HG03135 (cell line): ENCODE measurements around the gene CETP.

Source experiments
- ATAC-seq: cut with Tn5 transposase; IDR thresholded peaks from one replicate; pipeline ENCODE4 v1.9.1; 2021; ENCODE audit warnings: mild to moderate bottlenecking, moderate library complexity; ENCODE audit not compliant: unreplicated experiment

Gene CETP

GRCh38 chr16:57016301-57016700, 54.6 kb downstream of the CETP start:
- no peak for ATAC-seq

- ATAC-seq, result no peak
Observed at GRCh38 chr16:57016831-57017230, 55.1 kb downstream of the CETP start.

- ATAC-seq, result no peak
Observed at GRCh38 chr16:57017251-57017650, 55.5 kb downstream of the CETP start.

DNA sequence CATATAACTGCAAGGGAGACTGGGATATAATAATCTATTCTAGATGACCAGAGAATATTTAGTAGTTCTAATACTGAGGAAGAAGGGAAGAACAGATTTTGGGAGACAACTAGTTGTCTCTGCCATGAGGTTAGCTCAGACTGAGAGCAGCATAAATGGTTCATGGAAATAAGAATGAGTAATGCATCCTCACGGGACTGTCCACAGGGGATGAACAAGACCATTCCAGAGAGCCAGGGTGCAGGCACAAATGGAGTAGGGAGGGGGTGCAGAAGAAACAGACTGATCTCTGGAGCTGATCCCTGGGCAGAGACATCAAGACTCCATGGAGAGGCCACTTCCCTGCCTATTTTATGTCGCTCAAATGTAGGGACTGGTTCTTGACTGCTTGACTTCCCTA, 58.0 kb downstream of the CETP start:
- ATAC-seq, result no peak

GRCh38 chr16:57020651-57021050, 58.9 kb downstream of the CETP start:
- ATAC-seq, result no peak

- no peak for ATAC-seq
Observed at GRCh38 chr16:57021757-57022156, 60.0 kb downstream of the CETP start.

GRCh38 chr16:57022445-57022844, 60.7 kb downstream of the CETP start:
- ATAC-seq, result no peak

DNA sequence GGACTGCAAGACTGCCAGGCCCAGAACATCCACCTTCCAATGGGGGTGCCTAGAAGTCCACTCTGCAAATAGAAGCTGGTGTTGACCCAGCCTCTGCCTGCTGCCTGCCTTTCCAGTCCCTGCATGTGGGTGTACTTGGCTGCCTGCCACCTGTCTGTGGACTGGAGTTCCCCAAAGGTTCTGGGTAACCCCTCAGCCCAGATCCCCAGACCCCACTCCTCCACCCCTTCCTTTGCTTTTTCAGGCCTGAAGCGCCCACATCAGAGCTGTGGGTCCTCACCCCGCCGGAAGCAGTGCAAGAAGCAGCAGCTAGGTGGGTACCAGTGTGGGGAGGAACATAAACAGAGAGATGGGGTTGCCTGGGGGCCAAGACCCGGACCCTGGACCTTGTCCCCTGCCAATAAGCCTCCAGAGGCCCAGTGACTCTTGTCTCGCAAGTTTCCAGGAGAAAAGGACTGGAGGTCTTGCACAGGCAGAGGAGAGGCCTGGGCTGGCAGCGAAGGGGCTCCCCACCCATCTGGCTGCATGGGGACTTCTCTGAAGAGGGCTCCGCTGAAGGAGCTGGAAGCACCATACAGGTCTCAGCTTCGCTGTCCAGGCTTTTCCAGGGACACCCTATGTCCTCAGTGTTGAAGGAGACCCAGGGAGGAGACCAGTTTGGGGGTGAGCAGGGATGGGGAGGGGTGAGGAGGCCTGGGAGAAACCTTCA, 61.9 kb downstream of the CETP start:
- no peak for ATAC-seq

DNA sequence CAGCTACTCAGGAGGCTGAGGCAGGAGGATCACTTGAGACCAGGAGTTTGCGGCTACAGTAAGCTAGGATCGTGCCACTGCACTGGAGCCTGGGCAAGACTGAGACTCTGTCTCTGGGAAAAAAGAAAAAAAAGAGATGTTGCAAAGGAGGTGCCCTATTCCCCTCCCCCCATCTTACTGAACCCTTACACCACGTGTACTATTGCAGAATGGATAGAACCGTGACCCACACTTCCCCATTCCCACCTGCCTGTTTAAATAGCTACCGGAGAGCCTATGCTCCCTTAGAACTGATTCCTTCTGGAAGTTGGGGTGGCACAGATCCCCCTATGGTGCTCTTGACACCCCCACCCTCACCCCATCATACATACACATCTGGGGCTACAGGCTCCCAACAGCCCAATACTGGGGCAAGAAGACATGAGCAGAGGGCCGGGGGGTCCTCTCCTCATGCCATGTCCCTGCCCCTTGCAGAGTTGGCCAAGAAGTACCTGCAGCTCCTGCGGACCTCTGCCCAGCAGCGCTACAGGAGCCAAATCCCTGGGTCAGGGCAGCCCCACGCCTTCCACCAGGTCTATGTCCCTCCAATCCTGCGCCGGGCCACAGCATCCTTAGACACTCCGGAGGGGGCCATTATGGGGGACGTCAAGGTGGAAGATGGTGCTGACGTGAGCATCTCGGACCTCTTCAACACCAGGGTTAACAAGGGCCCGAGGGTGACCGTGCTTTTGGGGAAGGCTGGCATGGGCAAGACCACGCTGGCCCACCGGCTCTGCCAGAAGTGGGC, 63.3 kb downstream of the CETP start:
- no peak for ATAC-seq

DNA sequence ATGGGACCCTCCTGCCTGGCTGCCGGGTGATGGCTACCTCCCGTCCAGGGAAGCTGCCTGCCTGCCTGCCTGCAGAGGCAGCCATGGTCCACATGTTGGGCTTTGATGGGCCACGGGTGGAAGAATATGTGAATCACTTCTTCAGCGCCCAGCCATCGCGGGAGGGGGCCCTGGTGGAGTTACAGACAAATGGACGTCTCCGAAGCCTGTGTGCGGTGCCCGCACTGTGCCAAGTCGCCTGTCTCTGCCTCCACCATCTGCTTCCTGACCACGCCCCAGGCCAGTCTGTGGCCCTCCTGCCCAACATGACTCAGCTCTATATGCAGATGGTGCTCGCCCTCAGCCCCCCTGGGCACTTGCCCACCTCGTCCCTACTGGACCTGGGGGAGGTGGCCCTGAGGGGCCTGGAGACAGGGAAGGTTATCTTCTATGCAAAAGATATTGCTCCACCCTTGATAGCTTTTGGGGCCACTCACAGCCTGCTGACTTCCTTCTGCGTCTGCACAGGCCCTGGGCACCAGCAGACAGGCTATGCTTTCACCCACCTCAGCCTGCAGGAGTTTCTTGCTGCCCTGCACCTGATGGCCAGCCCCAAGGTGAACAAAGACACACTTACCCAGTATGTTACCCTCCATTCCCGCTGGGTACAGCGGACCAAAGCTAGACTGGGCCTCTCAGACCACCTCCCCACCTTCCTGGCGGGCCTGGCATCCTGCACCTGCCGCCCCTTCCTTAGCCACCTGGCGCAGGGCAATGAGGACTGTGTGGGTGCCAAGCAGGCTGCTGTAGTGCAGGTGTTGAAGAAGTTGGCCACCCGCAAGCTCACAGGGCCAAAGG, 64.4 kb downstream of the CETP start:
- ATAC-seq, result no peak

- ATAC-seq, result no peak
Observed at GRCh38 chr16:57026778-57027062, 65.0 kb downstream of the CETP start.

GRCh38 chr16:57027067-57027466, 65.3 kb downstream of the CETP start:
- no peak for ATAC-seq

DNA sequence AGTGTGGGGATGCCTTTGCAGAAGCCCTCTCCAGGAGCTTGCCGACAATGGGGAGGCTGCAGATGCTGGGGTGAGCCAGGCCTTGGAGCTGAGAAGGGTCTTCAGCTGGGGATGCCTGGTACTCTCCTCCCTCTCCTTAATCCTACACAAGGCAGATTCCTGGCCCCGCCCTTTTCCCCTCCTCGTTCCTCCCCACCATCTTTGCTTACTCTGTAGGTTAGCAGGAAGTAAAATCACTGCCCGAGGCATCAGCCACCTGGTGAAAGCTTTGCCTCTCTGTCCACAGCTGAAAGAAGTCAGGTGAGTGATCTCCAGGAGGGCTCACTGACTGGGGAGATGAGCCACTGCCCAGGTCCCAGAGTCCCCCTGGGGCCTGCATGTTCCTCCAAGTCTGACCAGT, 66.3 kb downstream of the CETP start:
- no peak for ATAC-seq

GRCh38 chr16:57029161-57030160, 67.7 kb downstream of the CETP start:
- no peak for ATAC-seq

DNA sequence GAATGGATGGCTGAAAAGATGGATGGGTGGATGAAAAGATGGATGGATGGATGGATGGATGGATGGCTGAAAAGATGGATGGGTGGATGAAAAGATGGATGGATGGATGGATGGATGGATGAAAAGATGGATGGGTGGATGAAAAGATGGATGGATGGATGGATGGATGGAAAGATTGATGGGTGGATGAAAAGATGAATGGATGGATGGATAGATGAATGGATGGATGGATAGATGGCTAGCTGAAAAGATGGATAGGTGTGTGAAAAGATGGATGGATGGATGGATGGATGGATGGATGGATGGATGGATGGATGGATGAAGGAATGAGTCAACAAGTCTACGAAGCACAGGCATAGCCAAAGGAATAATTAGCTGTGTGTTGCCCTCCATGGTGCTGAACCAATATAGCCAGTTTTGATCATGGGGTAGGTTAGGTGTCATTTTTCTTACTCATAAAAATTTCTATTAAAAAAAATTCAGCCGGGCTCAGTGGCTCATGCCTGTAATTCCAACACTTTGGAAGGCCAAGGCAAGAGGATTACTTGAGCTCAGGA, 68.7 kb downstream of the CETP start:
- ATAC-seq, result no peak

DNA sequence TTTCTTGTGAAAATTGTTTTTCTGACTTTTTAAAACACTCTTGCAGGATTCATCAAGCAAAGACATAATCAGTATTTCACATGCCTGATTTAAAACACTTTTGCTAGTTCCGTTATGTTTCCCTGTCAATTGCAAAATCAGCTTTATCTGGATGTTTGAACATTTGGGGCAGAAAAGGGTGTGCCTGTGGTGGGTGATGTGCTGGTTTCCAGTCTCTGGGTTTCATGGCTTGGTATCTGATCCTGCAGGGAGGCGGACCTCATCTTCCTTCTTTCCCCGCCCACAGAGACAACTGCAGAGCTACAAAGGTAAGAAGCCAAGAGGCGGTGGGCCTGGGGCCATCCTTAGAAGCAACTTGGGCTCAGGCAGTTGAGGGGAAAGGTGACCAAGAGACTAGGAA, 69.4 kb downstream of the CETP start:
- ATAC-seq, result no peak

- ATAC-seq, result no peak
Observed at GRCh38 chr16:57032346-57032745, 70.6 kb downstream of the CETP start.

GRCh38 chr16:57032931-57033330, 71.2 kb downstream of the CETP start:
- no peak for ATAC-seq
